Stimulated activated naive B cell treated with anti-CD40 and anti-IgM and Interleukin-4, amounts not matched to agents 10 μg/mL and 1 μg/mL and 100 μg/mL, for 72 hours (primary cell): ENCODE data around the gene NLRC5.
"Not testable (repeated sequence)": the region's sequence is repeated elsewhere in the genome, so short reads cannot be mapped to it uniquely, and the experiment has no call there.

Experiments used
- ATAC-seq, 2 donors: fragments of 150-1000 bp; cut with Tn5 transposase; replicated peaks; 2 replicates each; pipeline ENCODE4 v1.10.0; 2021; ENCODE audit warnings: moderate library complexity in 1 of 2
- DNase-seq: peaks from one replicate; pipeline ENCODE4 v3.0.0; 2021
- H3K27ac Mint-ChIP-seq: one replicate; pipeline ENCODE4 v1.8.0; 2022; ENCODE audit warnings: mild to moderate bottlenecking, mixed read lengths
- H3K27me3 Mint-ChIP-seq, 2 donors: one replicate each; pipeline ENCODE4 v1.8.0; 2022; ENCODE audit warnings: mixed read lengths in 2 of 2
- H3K36me3 Mint-ChIP-seq, 2 donors: one replicate each; pipeline ENCODE4 v1.8.0; 2022; ENCODE audit warnings: mixed read lengths in 2 of 2, mild to moderate bottlenecking in 1 of 2
- H3K4me1 Mint-ChIP-seq, 2 donors: one replicate each; pipeline ENCODE4 v1.8.0; 2022; ENCODE audit warnings: mixed read lengths in 2 of 2, mild to moderate bottlenecking in 1 of 2
- H3K4me3 Mint-ChIP-seq, 2 donors: one replicate each; pipeline ENCODE4 v1.8.0; 2022; ENCODE audit warnings: mild to moderate bottlenecking in 2 of 2, mixed read lengths in 2 of 2, moderate library complexity in 1 of 2
- H3K9me3 Mint-ChIP-seq, 2 donors: one replicate each; pipeline ENCODE4 v1.8.0; 2022; ENCODE audit warnings: mixed read lengths in 2 of 2, mild to moderate bottlenecking in 1 of 2

NLRC5 gene

DNA sequence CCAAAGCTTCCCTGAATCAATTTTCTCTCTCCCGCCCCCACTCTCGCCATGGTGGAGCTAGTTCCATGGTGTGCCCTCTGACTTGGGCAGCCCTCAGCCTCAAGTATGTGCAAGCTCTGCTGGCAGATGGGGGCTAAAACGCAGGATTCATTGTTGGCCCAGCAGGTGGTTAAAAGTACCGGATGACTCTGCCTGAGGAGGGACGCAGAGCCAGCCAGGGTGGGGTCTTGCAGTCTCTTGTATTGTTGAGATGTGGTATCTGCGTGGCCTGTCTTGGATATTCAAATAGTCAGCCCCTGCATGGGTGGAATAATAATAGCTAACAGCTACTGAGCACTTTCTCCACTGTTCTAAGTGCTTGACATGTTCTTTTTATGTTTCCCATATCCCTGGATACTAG lies 66.3 kb downstream of the NLRC5 start:
- peaks cover 2 to 4% of the 10 kb centered on the region in 2 donors for H3K9me3 Mint-ChIP-seq
- DNase-seq (no peak), ATAC-seq (no peak)
- H3K27me3 Mint-ChIP-seq, result no peaks in the 10 kb centered on the region
- peaks cover 35 to 70% of the 10 kb centered on the region in 2 donors for H3K4me1 Mint-ChIP-seq
- peaks cover 67 to 68% of the 10 kb centered on the region in 2 donors for H3K36me3 Mint-ChIP-seq
- no peak overlapping the region for H3K4me3 Mint-ChIP-seq
- H3K27ac Mint-ChIP-seq, result peak overlapping the region; percentile 48

DNA sequence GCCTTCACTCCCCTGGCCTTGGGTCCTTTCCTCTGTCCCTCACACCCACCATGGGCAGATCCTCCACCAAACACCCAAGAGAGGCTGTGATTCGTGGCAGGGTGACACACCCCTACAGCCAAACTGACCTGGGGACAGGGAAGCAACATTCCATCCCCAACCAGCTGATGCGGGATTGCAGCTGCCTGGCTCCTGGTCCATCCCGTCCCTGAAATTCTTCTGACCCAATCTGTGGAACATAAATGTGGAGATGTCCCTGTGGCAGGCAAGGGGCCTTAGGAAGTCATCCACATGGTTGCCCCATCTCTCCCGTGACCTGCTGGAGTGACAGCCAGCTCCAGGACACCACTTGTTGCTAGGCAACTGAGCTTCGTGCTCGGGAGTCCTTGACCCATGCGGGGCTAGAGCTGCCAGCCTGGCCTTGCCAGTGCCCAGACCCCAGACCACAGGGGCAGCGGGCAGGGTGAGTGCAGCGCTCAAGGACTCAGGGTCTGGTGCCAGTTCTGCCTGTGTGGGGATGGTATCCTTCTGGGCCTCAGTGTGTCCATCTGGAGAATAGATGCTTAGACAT lies 69.0 kb downstream of the NLRC5 start:
- Mint-ChIP-seq H3K36me3 (peaks cover 60 to 65% of the 10 kb centered on the region in 2 donors), H3K4me1 (peaks cover 25 to 49% of the 10 kb centered on the region in 2 donors), H3K27me3 (no peaks in the 10 kb centered on the region), H3K4me3 (no peak overlapping the region), H3K9me3 (no peaks in the 10 kb centered on the region), H3K27ac (peak overlapping the region; percentile 56)
- no peak for DNase-seq
- ATAC-seq, result no peak

DNA sequence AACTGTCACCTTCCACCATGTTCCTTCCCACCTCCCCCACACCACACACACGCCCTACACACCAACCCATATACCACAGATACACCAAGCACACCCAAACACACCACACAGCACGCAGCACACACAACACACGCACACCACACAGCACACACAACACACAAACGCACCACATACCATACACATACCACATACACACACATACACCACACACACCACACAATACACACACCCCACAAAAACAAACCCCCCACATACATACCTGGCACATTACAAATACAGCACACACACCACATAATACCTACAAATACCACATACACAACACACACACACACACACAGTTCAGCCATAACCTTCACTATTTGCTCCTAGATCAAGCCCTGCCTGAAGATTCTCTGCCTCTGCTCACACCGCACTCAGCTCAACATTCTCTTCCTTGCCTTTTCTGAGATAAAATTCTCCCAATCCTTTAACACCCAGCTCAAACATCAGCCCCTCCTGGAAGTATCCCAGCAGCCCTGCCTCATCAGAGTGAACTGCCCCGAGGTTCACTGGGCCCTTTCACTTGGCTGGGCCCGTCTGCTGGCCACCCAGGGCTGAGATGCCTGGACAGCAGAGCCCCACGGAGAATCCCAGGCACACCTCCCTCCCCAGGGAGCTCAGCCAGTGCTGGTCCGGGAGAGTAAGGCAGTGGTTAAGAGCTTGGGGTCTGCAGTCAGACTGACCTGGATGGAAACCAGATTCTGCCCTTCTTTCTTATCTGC lies 71.1 kb downstream of the NLRC5 start:
- Mint-ChIP-seq H3K27ac (peak overlapping the region; percentile 42), H3K4me1 (peaks cover 25 to 42% of the 10 kb centered on the region in 2 donors)
- ATAC-seq, result peak in 1 of 2 donors; percentile 19

DNA sequence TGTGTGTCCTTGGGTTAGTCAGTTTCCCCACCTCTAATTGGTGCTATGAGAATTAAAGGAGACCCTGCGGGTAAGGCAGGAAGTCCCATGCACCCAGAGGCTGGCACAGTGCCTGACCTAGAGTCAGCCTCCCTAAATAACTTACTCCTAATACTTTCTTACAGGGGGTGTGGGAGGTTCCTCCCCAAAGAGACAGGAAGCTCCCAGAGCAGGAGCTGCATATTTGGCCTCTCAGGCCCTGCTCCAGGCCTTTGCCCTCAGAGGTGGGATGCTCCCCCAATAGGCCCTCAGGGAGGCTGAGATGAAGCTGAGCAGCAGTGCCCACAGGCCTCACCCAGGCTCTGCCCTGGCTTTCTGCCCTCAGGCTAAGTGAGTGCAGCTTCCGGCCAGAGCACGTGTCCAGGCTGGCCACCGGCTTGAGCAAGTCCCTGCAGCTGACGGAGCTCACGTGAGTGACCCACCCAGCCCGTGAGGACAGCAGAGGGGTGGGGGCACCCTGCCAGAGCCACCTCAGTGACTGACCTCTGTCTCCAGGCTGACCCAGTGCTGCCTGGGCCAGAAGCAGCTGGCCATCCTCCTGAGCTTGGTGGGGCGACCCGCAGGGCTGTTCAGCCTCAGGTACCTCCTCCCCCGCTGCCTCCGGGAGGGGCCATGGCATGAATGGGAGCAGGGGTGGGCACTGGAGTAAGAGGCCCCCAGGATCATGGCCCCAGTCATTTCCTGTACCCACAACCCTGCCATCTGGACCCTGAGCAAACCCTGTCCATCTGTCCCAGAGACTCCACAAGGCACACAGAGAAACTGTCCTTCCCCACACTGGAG lies 71.9 kb downstream of the NLRC5 start:
- ATAC-seq, result peak in 1 of 2 donors; percentile 13
- Mint-ChIP-seq H3K9me3 (no peaks in the 10 kb centered on the region), H3K36me3 (peaks cover 61% of the 10 kb centered on the region in 2 donors)

More for the DNA sequence above, 71.1 kb downstream of the NLRC5 start:
- Mint-ChIP-seq H3K4me3 (no peak overlapping the region), H3K9me3 (no peaks in the 10 kb centered on the region), H3K27me3 (no peaks in the 10 kb centered on the region), H3K36me3 (peaks cover 55 to 64% of the 10 kb centered on the region in 2 donors)
- no peak for DNase-seq

DNA sequence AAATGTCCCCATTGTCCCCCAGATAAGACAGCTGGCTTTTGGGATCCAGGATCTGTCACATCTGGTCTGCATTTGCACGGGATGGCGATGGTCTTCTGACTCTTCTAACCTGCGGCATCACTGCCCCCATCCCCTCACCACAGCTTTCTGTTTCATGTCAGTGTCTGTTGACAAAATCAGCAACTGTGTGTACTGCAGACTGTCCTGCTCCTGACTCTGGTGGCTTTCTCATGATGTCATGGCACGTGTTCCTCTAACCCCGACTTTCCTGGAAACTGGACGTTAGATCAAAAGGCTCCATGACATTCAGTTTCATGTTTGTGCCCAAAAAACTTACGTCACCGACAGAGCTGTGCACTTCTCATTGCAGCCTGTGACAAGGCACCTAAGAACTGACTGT lies 73.0 kb downstream of the NLRC5 start:
- peaks cover 68 to 70% of the 10 kb centered on the region in 2 donors for H3K36me3 Mint-ChIP-seq
- ATAC-seq (no peak), DNase-seq (no peak)
- no peaks in the 10 kb centered on the region for H3K27me3 Mint-ChIP-seq
- H3K4me3 Mint-ChIP-seq, result no peak overlapping the region
- no peaks in the 10 kb centered on the region for H3K9me3 Mint-ChIP-seq
- H3K27ac Mint-ChIP-seq, result no peak overlapping the region
- H3K4me1 Mint-ChIP-seq, result peaks cover 41 to 56% of the 10 kb centered on the region in 2 donors

More for the DNA sequence above, 71.9 kb downstream of the NLRC5 start:
- Mint-ChIP-seq H3K4me3 (no peak overlapping the region), H3K4me1 (peaks cover 31 to 46% of the 10 kb centered on the region in 2 donors), H3K27ac (peak overlapping the region; percentile 42), H3K27me3 (no peaks in the 10 kb centered on the region)
- DNase-seq, result no peak

DNA sequence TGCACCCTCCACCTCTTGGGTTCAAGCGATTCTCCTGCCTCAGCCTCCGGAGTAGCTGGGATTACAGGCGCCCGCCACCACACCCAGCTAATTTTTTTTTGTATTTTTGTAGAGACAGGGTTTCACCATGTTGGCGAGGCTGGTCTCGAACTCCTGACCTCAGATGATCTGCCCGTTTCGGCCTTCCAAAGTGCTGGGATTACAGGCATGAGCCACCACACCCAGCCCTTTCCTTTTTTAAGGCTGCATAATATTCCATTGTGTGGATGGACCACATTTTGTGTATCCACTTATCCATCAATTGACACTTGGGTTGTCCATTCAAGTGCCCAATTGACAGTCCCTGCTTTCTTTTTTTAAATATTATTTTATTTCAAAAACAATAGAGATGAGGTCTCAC lies 73.8 kb downstream of the NLRC5 start:
- not testable (repeated sequence) for H3K4me3 Mint-ChIP-seq, H3K27ac Mint-ChIP-seq, ATAC-seq, DNase-seq, H3K27me3 Mint-ChIP-seq, H3K9me3 Mint-ChIP-seq
- peaks cover 43 to 58% of the 10 kb centered on the region in 2 donors for H3K4me1 Mint-ChIP-seq
- H3K36me3 Mint-ChIP-seq, result peaks cover 61 to 65% of the 10 kb centered on the region in 2 donors

DNA sequence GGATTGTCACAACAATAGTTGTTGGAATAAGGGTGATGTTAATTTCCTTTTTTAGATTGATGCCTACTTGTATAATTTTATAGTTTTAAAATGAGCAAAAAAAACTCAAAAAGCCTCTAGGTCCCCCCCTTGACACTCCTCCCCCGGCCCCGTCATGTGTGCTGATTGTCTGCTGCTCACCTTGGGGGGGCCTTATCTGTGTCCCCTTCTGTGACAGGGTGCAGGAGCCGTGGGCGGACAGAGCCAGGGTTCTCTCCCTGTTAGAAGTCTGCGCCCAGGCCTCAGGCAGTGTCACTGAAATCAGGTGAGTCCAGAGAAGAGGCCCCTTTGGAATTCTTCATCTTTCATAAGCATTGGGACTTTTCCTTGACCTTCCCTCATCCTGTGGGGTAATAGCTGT lies 75.6 kb downstream of the NLRC5 start:
- ATAC-seq, result no peak
- Mint-ChIP-seq H3K9me3 (peaks cover 0 to 1% of the 10 kb centered on the region in 2 donors), H3K4me1 (peaks cover 51 to 66% of the 10 kb centered on the region in 2 donors), H3K27ac (peak overlapping the region; percentile 83), H3K4me3 (no peak overlapping the region), H3K36me3 (peaks cover 63 to 72% of the 10 kb centered on the region in 2 donors), H3K27me3 (no peaks in the 10 kb centered on the region)
- DNase-seq, result no peak

DNA sequence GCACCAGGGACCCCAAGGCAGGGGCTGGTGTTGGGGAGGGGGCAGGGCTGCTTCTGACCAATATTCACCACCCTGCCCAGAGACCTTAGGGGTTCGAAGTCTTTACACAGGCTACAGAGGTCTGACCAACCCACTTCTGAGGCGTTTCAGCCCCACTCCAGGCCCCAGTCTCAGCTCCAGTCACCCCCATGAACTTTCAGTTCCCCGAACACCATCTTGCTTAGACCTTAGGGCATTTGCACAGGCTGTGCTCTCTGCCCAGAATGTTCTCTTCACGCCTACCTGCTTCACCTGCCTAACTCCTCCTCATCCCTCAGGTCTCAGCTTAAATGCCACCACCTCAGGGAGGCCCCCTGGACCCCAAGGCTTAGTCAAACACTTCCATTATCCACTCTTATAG lies 77.3 kb downstream of the NLRC5 start:
- peaks cover 0 to 6% of the 10 kb centered on the region in 2 donors for H3K9me3 Mint-ChIP-seq
- ATAC-seq (peak; percentile 86 to 87), DNase-seq (peak; percentile 38)
- H3K27ac Mint-ChIP-seq, result peak overlapping the region; percentile 83
- no peaks in the 10 kb centered on the region for H3K27me3 Mint-ChIP-seq
- peaks cover 63 to 72% of the 10 kb centered on the region in 2 donors for H3K36me3 Mint-ChIP-seq
- peak overlapping the region; percentile 42 to 50 for H3K4me3 Mint-ChIP-seq
- H3K4me1 Mint-ChIP-seq, result peaks cover 59 to 70% of the 10 kb centered on the region in 2 donors

DNA sequence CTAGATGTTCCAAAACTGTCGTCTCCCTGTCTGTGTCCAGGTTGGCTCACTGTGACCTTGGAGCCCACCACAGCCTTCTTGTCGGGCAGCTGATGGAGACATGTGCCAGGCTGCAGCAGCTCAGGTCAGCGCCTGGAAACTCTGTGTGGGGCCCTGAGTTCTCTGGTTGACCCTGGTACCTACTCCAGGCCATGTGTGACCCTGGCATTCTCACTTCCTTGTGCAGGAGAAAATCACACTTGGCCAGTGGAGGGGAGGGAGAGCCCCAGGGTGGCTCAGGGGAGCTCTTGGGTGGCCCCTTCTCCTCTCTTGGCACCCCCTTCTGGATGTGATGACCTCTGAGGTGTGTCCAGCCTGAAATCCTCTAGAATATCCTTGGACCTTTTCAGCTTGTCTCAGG lies 78.0 kb downstream of the NLRC5 start:
- peaks cover 63 to 77% of the 10 kb centered on the region in 2 donors for H3K4me1 Mint-ChIP-seq
- peak overlapping the region; percentile 42 to 50 for H3K4me3 Mint-ChIP-seq
- peaks cover 0 to 6% of the 10 kb centered on the region in 2 donors for H3K9me3 Mint-ChIP-seq
- DNase-seq, result no peak
- peaks cover 66 to 75% of the 10 kb centered on the region in 2 donors for H3K36me3 Mint-ChIP-seq
- H3K27ac Mint-ChIP-seq, result peak overlapping the region; percentile 83
- H3K27me3 Mint-ChIP-seq, result no peaks in the 10 kb centered on the region
- peak; percentile 63 to 67 for ATAC-seq

DNA sequence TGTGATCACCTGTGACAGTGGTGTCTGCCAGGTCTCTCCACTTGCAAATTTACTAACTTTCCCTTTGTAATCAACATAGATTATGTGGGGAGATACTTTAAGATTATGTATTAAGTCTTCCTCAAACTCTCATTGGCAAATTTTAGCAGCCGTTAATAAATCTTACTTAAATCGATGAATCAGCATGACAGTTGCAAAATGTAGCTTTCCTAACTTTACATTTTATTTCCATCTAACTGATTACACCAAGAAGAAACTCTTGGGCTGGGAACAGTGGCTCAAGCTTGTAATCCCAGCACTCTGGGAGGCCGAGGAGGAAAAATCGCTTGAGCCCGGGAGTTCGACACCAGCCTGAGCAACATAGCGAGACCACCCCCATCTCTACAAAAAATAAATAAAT lies 79.7 kb downstream of the NLRC5 start:
- H3K4me3 Mint-ChIP-seq, result no peak overlapping the region
- H3K27me3 Mint-ChIP-seq, result no peaks in the 10 kb centered on the region
- peaks cover 70 to 85% of the 10 kb centered on the region in 2 donors for H3K36me3 Mint-ChIP-seq
- no peak overlapping the region for H3K27ac Mint-ChIP-seq
- no peak for DNase-seq
- H3K9me3 Mint-ChIP-seq, result peaks cover 0 to 6% of the 10 kb centered on the region in 2 donors
- no peak for ATAC-seq
- peaks cover 60 to 85% of the 10 kb centered on the region in 2 donors for H3K4me1 Mint-ChIP-seq

DNA sequence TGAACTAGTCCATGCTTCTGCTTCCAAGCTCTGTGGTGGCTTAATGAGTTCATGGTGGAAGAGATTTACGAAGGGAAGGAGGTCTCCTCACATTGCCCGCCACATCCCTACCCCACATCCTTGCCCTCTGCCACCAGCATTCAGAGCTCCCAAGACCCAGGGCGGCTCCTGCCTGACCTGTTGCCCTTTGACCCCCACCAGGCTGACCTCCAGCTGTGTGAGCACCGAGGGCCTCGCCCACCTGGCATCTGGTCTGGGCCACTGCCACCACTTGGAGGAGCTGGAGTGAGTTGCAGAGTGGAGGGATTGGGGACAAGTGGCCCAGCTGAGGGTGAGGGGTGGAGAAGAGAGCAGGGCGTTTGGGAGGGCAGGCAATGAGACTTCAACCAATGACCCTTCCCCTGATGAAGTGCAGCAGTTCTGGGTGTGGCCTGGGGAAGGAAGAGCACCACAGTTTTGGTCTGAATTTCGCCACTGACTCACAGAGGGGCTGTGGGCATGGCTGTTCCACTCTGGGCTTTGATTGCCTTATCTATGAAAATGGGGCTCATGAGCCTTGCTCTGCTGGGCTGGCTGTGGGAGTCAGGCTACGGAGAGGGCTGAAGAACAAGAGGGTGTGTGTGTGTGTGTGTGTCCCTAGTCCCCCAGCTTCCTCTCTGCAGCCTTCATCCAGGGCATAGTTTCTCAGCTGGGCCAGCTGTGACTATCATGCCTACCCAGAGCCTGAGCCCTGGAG lies 80.4 kb downstream of the NLRC5 start:
- peaks cover 0 to 6% of the 10 kb centered on the region in 2 donors for H3K9me3 Mint-ChIP-seq
- peaks cover 58 to 80% of the 10 kb centered on the region in 2 donors for H3K4me1 Mint-ChIP-seq
- DNase-seq (no peak), ATAC-seq (no peak)
- peaks cover 65 to 87% of the 10 kb centered on the region in 2 donors for H3K36me3 Mint-ChIP-seq
- peak overlapping the region; percentile 42 to 72 for H3K4me3 Mint-ChIP-seq
- no peaks in the 10 kb centered on the region for H3K27me3 Mint-ChIP-seq
- peak overlapping the region; percentile 90 for H3K27ac Mint-ChIP-seq

DNA sequence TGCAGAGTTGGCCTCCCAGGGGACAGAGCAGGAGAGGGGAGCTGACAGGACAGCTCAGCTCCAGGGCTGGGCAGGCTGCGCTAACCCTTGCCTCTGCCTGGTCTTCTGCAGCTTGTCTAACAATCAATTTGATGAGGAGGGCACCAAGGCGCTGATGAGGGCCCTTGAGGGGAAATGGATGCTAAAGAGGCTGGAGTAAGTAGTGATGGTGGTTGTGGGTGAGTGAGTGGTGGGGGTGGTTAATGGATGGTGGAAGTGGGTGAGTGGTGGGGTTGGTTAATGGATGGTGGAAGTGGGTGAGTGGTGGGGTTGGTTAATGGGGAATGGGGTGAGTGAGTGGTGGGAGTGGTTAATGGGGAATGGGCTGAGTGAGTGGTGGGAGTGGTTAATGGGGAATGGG lies 81.1 kb downstream of the NLRC5 start:
- H3K27ac Mint-ChIP-seq, result peak overlapping the region; percentile 90
- H3K36me3 Mint-ChIP-seq, result peaks cover 65 to 86% of the 10 kb centered on the region in 2 donors
- H3K4me1 Mint-ChIP-seq, result peaks cover 54 to 73% of the 10 kb centered on the region in 2 donors
- peak overlapping the region; percentile 58 to 72 for H3K4me3 Mint-ChIP-seq
- DNase-seq, result no peak
- ATAC-seq, result no peak
- H3K9me3 Mint-ChIP-seq, result peaks cover 0 to 6% of the 10 kb centered on the region in 2 donors
- H3K27me3 Mint-ChIP-seq, result no peaks in the 10 kb centered on the region

DNA sequence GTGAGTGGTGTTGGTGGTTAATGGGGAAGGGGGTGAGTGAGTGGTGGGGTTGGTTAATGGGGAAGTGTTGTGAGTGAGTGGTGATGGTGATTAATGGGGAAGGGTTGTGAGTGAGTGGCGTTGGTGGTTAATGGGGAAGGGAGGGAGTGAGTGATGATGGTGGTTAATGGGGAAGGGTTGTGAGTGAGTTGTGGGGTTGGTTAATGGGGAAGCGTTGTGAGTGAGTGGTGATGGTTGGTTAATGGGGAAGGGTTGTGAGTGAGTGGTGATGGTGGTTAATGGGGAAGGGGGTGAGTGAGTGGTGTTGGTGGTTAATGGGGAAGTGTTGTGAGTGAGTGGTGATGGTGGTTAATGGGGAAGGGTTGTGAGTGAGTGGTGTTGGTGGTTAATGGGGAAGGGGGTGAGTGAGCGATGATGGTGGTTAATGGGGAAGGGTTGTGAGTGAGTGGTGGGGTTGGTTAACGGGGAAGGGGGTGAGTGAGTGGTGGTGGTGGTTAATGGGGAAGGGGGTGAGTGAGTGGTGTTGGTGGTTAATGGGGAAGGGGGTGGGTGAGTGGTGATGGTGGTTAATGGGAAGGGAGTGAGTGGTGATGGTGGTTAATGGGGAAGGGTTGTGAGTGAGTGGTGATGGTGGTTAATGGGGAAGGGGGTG lies 81.8 kb downstream of the NLRC5 start:
- Mint-ChIP-seq H3K36me3 (peaks cover 68 to 80% of the 10 kb centered on the region in 2 donors), H3K27ac (peak overlapping the region; percentile 87), H3K4me3 (peak overlapping the region; percentile 58 to 64), H3K4me1 (peaks cover 48 to 66% of the 10 kb centered on the region in 2 donors)
- H3K9me3 Mint-ChIP-seq, ATAC-seq, H3K27me3 Mint-ChIP-seq, DNase-seq: not testable (repeated sequence)
